HepG2 (cell line): ENCODE data around the gene CEP128.

Source experiments
- ASH2L ChIP-seq: fragments of 300-600, 200-600 bp; sonication (generic); IDR thresholded peaks from 2 replicates; pipeline ENCODE4 v1.7.0; 2017; ENCODE audit warnings: low read depth, mild to moderate bottlenecking, moderate library complexity, mixed read lengths, low read length; ENCODE audit not compliant: insufficient read length
- JUNB ChIP-seq: sonication (generic); formaldehyde crosslinking; IDR thresholded peaks from 2 replicates; pipeline ENCODE4 v1.8.0; 2022; ENCODE audit warnings: missing genetic modification reagents, mild to moderate bottlenecking, borderline replicate concordance
- ONECUT2 ChIP-seq: sonication (generic); formaldehyde crosslinking; IDR thresholded peaks from 2 replicates; pipeline ENCODE4 v1.4.0; 2020; ENCODE audit warnings: missing genetic modification reagents
- SNAPC2 ChIP-seq: sonication (generic); formaldehyde crosslinking; IDR thresholded peaks from 2 replicates; pipeline ENCODE4 v1.8.1; 2022; ENCODE audit warnings: mild to moderate bottlenecking, missing genetic modification reagents
- SOX13 ChIP-seq, 3 experiments: fragments of 450-650 bp in 1 of 3; sonication (generic) in 1 of 3; formaldehyde crosslinking in 1 of 3; IDR thresholded peaks in 2 of 3; conservative IDR thresholded peaks in 1 of 3; 2 replicates each; pipeline versions ENCODE4 v1.5.0 to v1.6.1; 2016 to 2020; ENCODE audit warnings: antibody characterized with exemption in 1 of 3, mild to moderate bottlenecking in 1 of 3, missing compliant biosample characterization in 1 of 3, missing genetic modification reagents in 1 of 3, moderate library complexity in 1 of 3
- SRF ChIP-seq: IDR thresholded peaks from 2 replicates; pipeline ENCODE4 v1.6.1; 2011; ENCODE audit warnings: mild to moderate bottlenecking, low read depth, low read length, moderate library complexity
- YEATS2 ChIP-seq: sonication (generic); formaldehyde crosslinking; IDR thresholded peaks from 2 replicates; pipeline ENCODE4 v1.4.0; 2020; ENCODE audit warnings: missing genetic modification reagents, borderline replicate concordance
- ZBTB8A ChIP-seq: sonication (generic); formaldehyde crosslinking; IDR thresholded peaks from 2 replicates; pipeline ENCODE4 v1.4.0; 2020; ENCODE audit warnings: mild to moderate bottlenecking, low read depth, missing genetic modification reagents, borderline replicate concordance
- ZKSCAN8 ChIP-seq: IDR thresholded peaks from 2 replicates; pipeline ENCODE4 v1.6.1; 2016; ENCODE audit warnings: borderline replicate concordance, missing genetic modification reagents, missing compliant biosample characterization
- ZNF773 ChIP-seq: sonication (generic); formaldehyde crosslinking; IDR thresholded peaks from 2 replicates; pipeline ENCODE4 v1.4.0; 2020; ENCODE audit warnings: missing genetic modification reagents, borderline replicate concordance
- ZSCAN29 ChIP-seq: sonication (generic); formaldehyde crosslinking; conservative IDR thresholded peaks from 2 replicates; pipeline ENCODE4 v1.4.0; 2020; ENCODE audit warnings: mild to moderate bottlenecking, missing genetic modification reagents
- TF ChIP-seq, protein P1 (sequence below): sonication (generic); formaldehyde crosslinking; IDR thresholded peaks from 2 replicates; pipeline ENCODE4 v1.4.0; 2020; ENCODE audit warnings: missing genetic modification reagents; ENCODE audit errors: not compliant biosample characterization
- TF ChIP-seq, protein P2 (sequence below): sonication (generic); formaldehyde crosslinking; IDR thresholded peaks from 2 replicates; pipeline ENCODE4 v1.5.0; 2020; ENCODE audit warnings: mild to moderate bottlenecking, missing genetic modification reagents, moderate library complexity
- TF ChIP-seq, protein P3 (sequence below): sonication (generic); formaldehyde crosslinking; IDR thresholded peaks from 2 replicates; pipeline ENCODE4 v1.4.0; 2020; ENCODE audit warnings: mild to moderate bottlenecking, low read depth, missing genetic modification reagents

DNA sequence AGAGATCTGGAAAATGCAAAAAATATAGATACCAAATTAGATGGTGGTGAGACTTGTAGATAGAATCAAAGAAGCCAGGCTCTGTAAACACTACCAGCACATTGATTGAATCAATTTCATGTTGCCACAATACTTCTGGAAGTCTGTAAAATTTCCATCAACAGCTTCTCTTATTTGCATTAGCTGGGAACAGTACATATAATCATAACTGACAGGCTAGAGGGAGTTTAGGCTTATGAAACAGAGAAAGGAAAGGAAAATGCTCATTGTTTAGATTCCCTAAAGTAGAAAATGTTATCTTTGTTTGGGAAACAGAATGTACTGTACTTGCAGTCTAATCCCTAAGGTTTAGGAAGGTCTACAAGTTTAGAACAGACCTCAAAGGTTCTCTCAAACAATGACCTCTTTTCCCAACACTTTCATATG lies 335.2 kb downstream of the CEP128 start:
- TF ChIP-seq SNAPC2 (CRISPR knock-in tag) (no peak), ZNF773 (CRISPR knock-in tag) (no peak), ZSCAN29 (CRISPR knock-in tag) (no peak), ONECUT2 (CRISPR knock-in tag) (no peak), JUNB (CRISPR knock-in tag) (no peak), SRF (no peak), SOX13 (IDR thresholded peaks at IDR 0.05) (no peak), SOX13 (CRISPR knock-in tag; conservative IDR thresholded peaks at IDR 0.05 in 1 of 2, IDR thresholded peaks at IDR 0.05 in 1 of 2) (no peak), ZBTB8A (no peak), ASH2L (no peak), ZKSCAN8 (CRISPR knock-in tag) (no peak), YEATS2 (no peak)
- TF ChIP-seq, protein P1, sequence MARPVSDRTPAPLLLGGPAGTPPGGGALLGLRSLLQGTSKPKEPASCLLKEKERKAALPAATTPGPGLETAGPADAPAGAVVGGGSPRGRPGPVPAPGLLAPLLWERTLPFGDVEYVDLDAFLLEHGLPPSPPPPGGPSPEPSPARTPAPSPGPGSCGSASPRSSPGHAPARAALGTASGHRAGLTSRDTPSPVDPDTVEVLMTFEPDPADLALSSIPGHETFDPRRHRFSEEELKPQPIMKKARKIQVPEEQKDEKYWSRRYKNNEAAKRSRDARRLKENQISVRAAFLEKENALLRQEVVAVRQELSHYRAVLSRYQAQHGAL (CRISPR knock-in tag) = no peak
- TF ChIP-seq, protein P2, sequence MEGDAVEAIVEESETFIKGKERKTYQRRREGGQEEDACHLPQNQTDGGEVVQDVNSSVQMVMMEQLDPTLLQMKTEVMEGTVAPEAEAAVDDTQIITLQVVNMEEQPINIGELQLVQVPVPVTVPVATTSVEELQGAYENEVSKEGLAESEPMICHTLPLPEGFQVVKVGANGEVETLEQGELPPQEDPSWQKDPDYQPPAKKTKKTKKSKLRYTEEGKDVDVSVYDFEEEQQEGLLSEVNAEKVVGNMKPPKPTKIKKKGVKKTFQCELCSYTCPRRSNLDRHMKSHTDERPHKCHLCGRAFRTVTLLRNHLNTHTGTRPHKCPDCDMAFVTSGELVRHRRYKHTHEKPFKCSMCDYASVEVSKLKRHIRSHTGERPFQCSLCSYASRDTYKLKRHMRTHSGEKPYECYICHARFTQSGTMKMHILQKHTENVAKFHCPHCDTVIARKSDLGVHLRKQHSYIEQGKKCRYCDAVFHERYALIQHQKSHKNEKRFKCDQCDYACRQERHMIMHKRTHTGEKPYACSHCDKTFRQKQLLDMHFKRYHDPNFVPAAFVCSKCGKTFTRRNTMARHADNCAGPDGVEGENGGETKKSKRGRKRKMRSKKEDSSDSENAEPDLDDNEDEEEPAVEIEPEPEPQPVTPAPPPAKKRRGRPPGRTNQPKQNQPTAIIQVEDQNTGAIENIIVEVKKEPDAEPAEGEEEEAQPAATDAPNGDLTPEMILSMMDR (CRISPR knock-in tag) = no peak
- TF ChIP-seq, protein P3, sequence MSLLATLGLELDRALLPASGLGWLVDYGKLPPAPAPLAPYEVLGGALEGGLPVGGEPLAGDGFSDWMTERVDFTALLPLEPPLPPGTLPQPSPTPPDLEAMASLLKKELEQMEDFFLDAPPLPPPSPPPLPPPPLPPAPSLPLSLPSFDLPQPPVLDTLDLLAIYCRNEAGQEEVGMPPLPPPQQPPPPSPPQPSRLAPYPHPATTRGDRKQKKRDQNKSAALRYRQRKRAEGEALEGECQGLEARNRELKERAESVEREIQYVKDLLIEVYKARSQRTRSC = no peak
